NCI-H82 treated with DMSO at 0.1 percent for 48 hours (cell line): Measurements from ENCODE around the gene GPX4.

ENCODE experiments used
- DNase-seq: peaks from one replicate; lab custom pipeline; 2025; ENCODE audit not compliant: unreplicated experiment; lab: John Stamatoyannopoulos, UW

Gene GPX4

GRCh38 chr19:1147934-1148549 lies 44.2 kb downstream of the GPX4 start:
- DNase-seq, result no peak

GRCh38 chr19:1149259-1150045 lies 45.7 kb downstream of the GPX4 start:
- DNase-seq, result no peak

GRCh38 chr19:1150333-1151036 lies 46.7 kb downstream of the GPX4 start:
- no peak for DNase-seq

GRCh38 chr19:1151037-1151724 lies 47.4 kb downstream of the GPX4 start:
- no peak for DNase-seq

- DNase-seq, result no peak
Measured at GRCh38 chr19:1151917-1152587, 48.3 kb downstream of the GPX4 start.

- no peak for DNase-seq
Measured at GRCh38 chr19:1153891-1154730, 50.3 kb downstream of the GPX4 start.

GRCh38 chr19:1154731-1155351 lies 51.0 kb downstream of the GPX4 start:
- DNase-seq, result no peak

GRCh38 chr19:1155352-1156304 lies 51.8 kb downstream of the GPX4 start:
- no peak for DNase-seq
